GM18519 (cell line): ENCODE data around the gene RIN1.

Experiments
- ATAC-seq: cut with Tn5 transposase; IDR thresholded peaks from one replicate; pipeline ENCODE4 v1.9.1; 2021; ENCODE audit warnings: mild to moderate bottlenecking, moderate library complexity; ENCODE audit not compliant: unreplicated experiment, low FRiP score

The RIN1 gene

GRCh38 chr11:66284526-66285078 lies 51.6 kb downstream of the RIN1 start:
- no peak for ATAC-seq

GRCh38 chr11:66283461-66284105 lies 52.7 kb downstream of the RIN1 start:
- no peak for ATAC-seq

GRCh38 chr11:66282468-66283455 lies 53.5 kb downstream of the RIN1 start:
- ATAC-seq: peak; percentile 57
